Measurements from ENCODE around the gene SLC25A36.

DNA sequence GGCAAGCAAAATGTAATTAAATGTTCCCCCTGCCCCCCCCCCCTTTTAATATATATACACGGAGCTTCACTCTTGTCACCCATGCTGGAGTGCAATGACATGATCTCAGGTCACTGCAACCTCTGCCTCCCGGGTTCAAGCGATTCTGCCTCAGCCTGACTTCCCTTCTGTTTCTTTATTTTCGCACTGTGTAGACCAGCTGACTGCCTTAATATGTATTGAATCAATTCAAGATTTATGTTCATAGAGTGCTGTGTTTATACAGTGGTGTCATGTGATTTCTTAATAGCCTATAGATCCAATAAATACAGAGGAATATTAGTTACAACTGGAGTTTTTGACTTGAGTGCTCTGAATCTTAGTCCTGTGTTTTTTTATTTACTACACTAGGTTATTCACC is 39.0 kb downstream of the SLC25A36 start:
- TF ChIP-seq EZH2 (IDR thresholded peaks at IDR 0.05; ENCODE audit: borderline replicate concordance, low read length): no peak
- TF ChIP-seq, protein P1, sequence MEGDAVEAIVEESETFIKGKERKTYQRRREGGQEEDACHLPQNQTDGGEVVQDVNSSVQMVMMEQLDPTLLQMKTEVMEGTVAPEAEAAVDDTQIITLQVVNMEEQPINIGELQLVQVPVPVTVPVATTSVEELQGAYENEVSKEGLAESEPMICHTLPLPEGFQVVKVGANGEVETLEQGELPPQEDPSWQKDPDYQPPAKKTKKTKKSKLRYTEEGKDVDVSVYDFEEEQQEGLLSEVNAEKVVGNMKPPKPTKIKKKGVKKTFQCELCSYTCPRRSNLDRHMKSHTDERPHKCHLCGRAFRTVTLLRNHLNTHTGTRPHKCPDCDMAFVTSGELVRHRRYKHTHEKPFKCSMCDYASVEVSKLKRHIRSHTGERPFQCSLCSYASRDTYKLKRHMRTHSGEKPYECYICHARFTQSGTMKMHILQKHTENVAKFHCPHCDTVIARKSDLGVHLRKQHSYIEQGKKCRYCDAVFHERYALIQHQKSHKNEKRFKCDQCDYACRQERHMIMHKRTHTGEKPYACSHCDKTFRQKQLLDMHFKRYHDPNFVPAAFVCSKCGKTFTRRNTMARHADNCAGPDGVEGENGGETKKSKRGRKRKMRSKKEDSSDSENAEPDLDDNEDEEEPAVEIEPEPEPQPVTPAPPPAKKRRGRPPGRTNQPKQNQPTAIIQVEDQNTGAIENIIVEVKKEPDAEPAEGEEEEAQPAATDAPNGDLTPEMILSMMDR (IDR thresholded peaks at IDR 0.05; ENCODE audit: low read length): no peak

Data from OCI-LY1 (cell line).